Posterior vena cava (tissue), 2 donors: ENCODE data around the gene KCTD2. TPM values are rescaled to one million over a fixed set of nuclear protein-coding genes. Genes with fewer than 3 reads are reported as not detected.
A peak's percentile ranks its signal among the peaks of the same experiment; 100 is the strongest.
"Not testable (repeated sequence)": the region's sequence is repeated elsewhere in the genome, so short reads cannot be mapped to it uniquely, and the experiment has no call there.

Experiments used
- DNase-seq: peaks from one replicate; pipeline ENCODE4 v3.0.0-alpha.2; 2020; ENCODE audit warnings: low spot score
- intact Hi-C, 2 donors: fragments of 100-400 bp; cut with DNase I; formaldehyde crosslinking; loops; one replicate each; pipeline versions ENCODE4 v1.14.1 to v1.14.2; 2022 to 2023
- total RNA-seq, 2 donors: library from RNA; stranded (reverse); fragmentation: NEBNext Ultra II Directional; extraction: Animal tissue kit (Norgen Biotek cat#: 25700); gene quantifications; one replicate each; pipeline ENCODE4 v1.2.1, GENCODE V29; 2021
- donor health status: DM: yes; HTN: yes; CAD: no.
- donor health status: DM: yes; HTN: yes; CAD: no.

KCTD2 gene
- total RNA-seq, 2 donors from 2014 or later = 23.0 to 25.0 TPM

DNA sequence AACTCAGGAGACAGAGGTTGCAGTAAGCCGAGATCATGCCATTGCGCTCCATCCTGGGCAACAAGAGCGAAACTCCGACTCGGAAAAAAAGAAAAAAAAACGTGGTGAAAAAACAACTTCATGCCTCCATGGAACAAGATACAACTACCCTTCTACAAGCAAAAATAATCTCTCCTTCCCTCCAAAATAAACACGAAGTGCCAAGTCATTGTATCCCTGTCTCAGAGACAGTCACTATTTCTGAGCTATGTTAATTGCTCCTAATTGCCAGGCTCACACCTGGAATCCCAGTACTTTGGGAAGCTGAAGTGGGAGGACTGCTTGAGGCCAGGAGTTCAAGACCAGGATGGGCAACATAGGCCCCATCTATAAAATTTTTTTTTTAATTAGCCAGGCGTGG is 21.7 kb downstream of the KCTD2 start:
- intact Hi-C loops = loop anchor here in 1 of 2 donors (10.0 kb wide), 1 partner anchor 136 kb away; the partner anchor contains the start of gene NUP85
- DNase-seq = no peak

DNA sequence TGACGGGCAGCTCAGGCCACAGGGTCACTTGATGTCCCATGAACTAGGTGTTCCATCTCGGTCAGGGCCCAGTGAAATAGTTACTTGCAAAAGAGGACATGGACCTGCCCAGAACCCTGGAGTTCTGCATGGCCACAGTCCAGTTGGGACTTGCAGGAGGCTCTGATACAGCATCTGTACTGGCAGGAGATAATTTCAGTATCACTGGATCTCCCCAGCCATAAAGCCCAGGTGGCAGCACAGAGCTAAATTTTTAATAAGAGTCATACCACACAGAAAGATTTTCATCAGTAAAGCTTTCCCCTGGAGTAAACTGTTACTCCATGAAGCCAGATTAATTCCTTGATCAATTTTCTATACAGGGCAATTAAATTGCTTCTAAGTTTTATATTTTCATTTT is 22.8 kb downstream of the KCTD2 start:
- no peak for DNase-seq

DNA sequence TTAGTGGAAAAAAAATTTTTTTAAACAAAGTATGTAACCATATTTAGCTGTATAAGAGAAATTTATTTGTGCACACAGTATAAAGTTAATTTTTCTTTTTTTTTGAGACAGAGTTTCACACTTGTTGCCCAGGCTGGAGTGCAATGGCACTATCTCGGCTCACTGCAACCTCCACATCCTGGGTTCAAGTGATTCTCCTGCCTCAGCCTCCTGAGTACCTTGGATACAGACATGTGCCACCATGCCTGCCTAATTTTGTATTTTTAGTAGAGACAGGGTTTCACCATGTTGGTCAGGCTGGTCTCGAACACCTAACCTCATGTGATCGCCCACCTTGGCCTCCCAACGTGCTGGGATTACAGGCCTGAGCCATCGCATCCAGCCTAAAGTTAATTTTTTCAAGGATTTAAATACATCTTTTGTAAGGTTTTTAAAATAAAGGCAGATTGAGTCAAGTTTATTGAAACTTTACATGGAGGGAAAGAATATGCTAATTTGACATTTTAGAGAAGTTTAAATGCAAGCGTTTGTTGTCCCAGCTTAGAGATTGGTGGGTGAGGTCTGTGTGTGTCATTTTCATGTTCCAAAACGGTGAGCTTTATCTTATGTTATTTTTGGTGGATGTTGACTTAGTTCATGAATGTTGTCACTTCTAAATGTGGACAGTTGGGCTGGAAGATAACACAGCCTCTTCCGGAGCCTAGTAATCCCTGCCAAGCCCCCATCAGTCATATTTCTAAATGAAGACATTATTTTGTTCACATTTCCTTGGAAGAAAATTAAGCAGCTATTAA is 24.6 kb downstream of the KCTD2 start:
- DNase-seq, intact Hi-C loops: not testable (repeated sequence)

More for the DNA sequence above, 22.8 kb downstream of the KCTD2 start:
- intact Hi-C loops = loop anchor here in 1 of 2 donors (10.0 kb wide), 1 partner anchor 135 kb away; the partner anchor contains the start of gene NUP85

DNA sequence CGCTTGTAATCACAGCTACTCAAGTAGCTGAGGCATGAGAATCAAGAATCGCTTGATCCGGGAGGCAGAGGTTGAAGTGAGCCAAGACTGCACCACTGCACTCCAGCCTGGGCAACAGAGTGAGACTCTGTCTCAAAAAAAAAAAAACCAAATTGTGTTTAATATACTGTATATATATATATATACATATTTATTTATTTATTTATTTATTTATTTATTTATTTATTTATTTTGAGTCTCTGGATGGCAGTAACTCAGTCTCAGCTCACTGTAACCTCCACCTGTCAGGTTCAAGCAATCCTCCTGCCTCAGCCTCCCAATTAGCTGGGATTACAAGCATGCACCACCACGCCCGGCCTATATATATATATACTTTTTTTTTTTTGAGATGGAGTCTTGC is 25.9 kb downstream of the KCTD2 start:
- intact Hi-C loops, DNase-seq: not testable (repeated sequence)

DNA sequence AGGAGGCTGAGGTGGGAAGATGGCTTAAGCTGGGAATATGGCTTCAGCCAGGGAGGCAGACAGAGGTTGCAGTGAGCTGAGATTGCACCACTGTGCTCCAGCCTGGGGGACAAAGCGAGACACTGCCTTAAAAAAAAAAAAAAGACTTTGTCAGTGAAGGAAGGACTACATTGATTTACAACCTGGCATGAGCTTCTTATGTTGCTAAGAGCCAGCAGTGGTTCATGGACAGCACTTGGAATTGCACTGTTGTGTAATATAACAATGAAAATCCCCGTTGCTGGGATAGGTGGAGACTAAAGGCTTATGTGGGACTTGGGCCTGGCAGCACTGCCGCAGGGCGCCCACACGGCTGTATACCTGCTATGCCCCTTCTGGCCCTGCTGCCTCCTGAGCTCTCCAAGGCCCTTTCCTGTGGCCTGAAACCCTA is 26.6 kb downstream of the KCTD2 start:
- DNase-seq = no peak
- intact Hi-C loops = no loop called here

DNA sequence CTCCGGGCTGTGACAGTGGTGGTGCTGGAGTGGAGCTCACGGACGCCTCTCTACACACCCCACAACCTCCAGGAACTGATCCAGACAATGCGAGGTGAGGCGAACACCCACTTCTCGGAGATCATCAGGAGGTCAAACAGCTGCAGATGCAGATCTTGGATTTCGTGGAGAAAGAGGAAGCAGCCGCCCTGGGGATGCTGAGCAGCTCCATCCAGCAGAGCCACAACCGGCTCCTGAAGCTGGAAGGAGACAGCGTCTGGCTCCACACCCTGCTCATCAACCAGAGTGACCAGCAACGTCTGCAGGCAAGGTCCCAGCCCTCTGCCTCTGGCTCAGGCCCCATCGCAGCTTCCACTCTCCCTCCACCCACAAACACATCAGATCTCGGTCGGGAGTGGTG is 27.5 kb downstream of the KCTD2 start:
- no peak for DNase-seq
- intact Hi-C loops = no loop called here

DNA sequence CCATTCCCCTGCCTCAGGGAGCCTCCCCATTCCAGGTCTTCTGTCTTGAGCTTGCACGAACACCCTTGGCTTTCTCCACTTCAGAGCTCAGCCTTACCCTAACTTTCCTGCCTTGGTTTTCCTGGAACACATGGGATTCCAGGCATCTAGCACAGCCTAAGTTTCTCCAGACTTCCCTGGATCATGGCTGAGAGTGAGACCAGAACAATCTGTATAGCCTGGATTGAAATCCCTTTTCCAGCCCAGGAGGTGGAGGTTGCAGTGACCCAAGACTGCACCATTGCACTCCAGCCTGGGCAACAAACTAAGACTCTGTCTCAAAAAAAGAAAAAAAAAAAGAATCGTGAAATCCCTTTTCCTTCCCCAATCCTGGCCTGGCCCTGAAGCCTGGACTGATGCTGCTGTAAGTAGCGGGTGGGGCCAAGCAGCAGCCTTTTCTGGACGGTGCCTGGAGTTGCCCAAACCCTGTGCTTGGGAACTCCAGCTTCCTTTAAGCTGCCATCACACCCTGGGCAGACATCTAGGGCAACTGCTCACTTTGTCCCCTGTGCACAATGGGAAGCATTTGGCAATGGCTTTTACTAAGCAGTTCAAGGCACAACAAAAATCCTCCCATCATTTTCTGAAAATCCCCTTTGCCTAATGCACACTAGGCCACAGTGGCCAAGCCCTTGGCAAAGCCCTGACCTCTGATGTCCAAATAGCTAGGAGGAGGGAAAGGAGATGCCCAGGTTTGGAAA is 28.7 kb downstream of the KCTD2 start:
- DNase-seq = no peak
- intact Hi-C loops = loop anchor here in 1 of 2 donors (5.0 kb wide), 1 partner anchor 37 kb away; no protein-coding TSS in a partner anchor

DNA sequence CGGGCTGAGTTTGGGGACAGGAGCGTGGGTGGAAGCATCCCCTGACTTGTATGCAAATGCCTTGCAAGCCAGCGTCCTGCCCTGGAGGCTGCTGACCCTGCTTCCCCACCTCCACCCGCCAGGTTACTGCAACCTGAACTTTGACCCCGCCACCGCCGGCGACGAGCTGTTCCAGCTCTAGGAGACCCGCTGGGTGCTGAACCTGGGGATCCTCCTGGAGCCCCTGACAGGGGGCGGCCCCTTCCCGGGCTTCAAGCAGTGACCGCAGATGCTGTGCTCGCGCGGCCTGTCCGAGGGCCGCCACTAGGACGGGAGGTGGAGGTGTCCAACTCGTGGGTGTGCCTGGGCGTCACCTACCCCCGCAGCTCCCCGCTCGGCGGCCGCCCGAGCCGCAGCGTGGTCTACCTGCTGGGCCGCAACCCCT is 30.1 kb downstream of the KCTD2 start:
- intact Hi-C loops = loop anchor here in 1 of 2 donors (5.0 kb wide), 1 partner anchor 35 kb away; no protein-coding TSS in a partner anchor
- DNase-seq = no peak

DNA sequence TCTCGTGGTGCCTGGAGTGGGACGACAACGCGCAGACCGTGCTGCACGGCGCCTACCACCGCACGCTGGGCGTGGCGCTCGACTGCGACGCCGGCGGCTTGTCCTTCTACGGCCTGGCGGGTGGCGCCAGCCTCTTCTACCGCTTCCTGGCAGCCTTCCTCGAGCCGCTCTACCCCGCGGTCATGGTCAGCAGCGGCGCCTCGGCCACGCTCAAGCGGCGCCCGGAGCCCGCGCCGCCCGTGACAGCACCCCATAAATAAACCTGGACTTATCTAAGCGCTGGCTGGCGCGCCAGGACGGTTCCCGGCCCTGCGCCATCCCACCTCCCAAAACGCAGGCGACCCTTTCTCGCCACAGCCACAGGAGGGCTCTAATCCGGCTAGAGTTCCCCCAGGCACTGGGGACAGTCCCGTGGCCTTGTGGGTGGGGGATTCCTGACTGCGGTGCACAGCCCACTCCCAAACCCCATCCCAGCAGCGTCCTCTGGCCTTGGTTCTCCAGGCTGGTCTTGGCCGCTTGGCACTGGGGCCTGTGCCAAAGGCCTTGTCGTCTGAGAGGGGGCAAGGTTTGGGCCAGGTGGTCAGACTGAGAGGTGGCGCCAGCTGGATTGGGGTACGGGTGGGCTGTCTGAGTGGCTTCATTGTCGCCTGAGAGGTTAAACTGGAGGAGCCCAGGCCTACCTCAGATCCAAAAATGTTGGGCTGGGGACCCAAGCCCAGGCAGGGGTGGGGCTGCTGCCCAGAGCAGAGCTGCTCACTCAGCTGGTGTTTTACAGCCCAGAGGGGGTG is 30.7 kb downstream of the KCTD2 start:
- peak; percentile 91 for DNase-seq
- intact Hi-C loops = loop anchor here in 1 of 2 donors (5.0 kb wide), 1 partner anchor 35 kb away; no protein-coding TSS in a partner anchor

DNA sequence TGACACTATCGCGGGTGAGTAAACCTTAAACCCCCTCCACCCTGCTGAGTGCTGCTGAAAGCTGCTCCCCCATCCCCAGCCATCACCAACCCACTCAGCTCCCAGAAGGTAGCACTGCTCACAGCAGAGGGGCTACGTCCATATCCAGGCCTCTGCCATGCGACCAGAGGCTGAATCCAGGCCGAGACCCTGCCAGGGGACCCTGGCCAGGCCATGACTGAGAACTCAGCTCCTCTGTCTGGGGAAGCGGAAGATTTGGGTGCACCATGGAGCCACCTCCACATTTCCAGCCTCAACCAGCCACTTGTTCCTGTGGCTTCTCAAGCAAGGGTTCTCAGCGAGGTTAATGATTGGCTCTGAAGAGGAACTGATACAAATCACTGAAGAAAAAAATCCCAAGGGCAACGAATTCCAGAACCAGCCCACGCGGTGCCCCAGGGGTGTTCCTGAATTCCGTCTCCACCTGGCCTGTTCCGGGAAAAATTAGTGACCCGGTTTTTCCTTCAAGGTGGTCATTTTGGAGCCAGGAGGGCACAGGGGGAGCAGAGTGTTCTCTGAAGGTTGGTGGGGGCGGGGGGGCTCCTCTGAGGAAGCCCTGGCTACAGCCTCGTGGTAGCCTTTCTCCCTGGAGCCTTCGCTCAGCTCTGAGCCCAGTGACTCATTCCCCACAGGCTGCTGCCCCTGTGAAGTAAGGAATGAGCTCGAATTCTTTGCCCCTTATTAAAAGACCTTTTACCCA is 31.4 kb downstream of the KCTD2 start:
- no peak for DNase-seq
- intact Hi-C loops = loop anchor here in 1 of 2 donors (5.0 kb wide), 1 partner anchor 34 kb away; no protein-coding TSS in a partner anchor

DNA sequence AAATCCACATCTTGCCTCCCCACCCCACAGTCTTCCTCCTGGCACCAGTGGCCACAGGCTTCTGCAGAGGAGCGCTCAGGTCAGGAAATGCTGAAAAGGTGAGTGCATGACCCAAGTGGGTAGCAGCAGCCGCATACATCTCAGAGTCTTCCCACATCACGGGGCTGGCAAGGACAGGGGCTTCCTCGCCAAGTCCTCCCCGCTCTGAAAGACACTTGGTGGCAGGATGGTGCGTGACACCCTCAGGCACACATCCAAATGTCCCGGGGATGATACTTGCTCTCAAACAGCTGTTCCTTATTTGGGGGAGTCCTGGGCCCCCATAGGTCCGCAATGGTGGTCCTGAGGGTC is 32.0 kb downstream of the KCTD2 start:
- intact Hi-C loops = loop anchor here in 1 of 2 donors (5.0 kb wide), 1 partner anchor 33 kb away; no protein-coding TSS in a partner anchor

DNA sequence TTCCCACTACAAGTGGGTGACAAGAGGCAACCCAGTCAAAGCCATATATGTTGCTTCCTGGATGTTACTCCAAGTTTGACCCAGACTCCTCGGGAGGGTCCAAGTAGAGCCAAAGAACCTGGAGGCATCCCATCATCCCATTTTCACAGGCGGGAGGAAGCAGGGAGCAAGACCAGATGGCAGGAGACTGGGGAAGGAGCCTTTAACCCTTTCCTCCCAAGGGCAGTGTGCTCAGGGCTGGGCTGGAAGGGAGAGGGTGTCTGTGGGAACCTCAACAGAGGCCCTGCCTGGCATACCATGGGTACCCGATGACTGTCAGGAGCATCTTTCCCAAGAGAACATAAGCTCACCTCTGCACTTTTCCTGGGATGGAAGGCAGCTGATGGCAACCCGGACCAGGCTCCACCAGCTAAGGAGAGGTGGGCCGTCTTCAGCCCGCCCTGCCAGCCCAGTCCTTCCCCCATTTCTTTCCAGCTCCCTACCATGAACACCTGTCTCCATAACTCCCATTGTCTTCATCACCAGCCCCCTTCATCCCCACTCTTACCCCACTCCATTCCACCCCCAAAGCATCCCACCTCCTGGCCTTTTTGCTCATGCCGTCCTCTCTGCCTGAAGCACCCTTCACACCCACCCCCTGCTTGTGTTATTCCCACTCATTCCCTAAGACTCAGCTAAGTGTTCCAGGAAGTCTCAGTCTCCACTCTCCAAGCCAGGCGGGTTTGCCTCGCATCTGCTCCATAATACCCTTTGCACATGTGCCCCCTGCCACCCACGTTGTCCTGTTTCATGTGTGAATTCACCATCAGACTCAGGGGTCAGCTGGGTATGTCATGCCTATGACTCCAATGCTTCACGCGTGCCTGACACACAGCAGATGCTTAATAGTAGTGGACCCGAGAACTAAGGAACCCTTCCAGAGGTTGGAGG is 34.9 kb downstream of the KCTD2 start:
- intact Hi-C loops = no loop called here
- DNase-seq = no peak

More for the DNA sequence above, 32.0 kb downstream of the KCTD2 start:
- DNase-seq = no peak

DNA sequence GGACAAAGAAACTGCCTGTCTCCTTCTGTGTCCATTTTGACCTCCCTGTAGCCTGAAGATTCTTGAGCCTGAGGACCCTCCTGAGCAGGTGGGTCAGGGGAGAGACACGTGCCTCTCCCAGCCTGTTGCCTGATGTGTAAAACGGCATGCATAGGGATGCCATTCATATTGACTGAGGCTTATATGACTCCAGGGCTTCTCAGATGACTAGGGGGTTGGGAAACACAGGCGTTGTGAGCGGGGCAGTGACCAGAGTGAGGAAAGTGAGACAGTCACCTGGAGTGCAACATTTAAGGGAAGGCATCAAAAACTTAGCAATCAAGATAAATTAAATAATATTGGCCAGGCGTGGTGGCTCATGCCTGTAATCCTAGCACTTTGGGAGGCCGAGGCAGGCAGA is 35.7 kb downstream of the KCTD2 start:
- no peak for DNase-seq
- intact Hi-C loops = no loop called here

DNA sequence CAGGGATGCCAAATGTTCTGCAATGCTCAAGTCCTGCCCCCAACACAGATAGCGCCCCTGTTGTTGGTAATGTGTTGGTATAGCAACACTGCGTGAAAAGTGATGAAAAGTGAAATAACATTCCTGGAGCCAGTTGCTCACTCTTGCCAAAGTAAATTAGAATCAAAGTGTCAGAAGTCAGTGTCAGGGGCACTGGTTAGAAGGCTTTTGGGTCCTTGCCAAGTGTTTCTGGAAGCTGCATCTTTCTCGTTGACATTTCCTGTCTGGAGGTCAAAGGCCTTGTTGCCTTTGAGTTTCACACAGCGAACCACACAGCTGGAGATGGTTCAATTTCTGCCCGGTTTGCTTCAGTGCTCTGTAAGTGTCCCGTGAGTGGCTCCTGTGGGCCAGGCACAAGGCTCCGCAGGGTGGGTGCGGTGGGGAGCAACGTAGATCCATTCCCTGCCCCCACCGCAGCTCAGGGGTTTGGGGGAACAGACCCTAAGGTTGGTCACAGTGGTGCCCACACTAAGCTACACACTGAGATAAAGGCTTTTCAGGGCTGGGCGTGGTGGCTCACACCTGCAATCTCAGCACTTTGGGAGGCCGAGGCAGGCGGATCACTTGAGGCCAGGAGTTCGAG is 37.1 kb downstream of the KCTD2 start:
- no peak for DNase-seq
- intact Hi-C loops = no loop called here

DNA sequence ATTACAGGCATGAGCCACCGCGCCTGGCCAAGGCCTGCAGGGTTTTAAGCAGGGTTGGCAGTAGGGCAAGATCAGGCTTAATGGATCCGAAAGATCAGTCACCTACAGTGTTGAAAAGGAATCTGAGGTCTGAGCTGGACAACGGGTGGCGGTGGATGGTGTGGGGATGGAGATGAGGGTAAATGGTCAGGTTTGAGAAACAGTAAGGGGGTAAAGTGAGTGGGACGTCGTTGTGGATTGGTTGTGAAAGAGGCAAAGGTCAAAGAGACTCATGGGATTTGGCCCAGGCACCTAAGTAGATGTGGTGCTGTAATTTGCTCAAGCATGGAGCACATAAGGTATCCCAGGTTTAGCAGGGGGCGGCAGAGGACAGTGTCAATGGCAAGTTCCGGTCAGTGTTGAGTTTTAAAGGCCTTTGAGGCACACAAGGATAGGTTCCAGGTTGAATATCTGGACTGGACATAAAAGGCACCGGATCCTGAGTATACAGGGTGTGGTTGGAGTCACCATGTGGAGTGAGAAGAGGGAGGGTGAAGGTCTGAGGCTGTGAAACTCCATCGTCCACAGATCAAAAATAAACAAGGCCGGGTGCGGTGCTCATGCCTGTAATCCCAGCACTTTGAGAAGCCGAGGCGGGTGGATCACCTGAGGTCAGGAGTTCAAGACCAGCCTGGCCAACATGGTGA is 39.6 kb downstream of the KCTD2 start:
- intact Hi-C loops = no loop called here
- DNase-seq = no peak

DNA sequence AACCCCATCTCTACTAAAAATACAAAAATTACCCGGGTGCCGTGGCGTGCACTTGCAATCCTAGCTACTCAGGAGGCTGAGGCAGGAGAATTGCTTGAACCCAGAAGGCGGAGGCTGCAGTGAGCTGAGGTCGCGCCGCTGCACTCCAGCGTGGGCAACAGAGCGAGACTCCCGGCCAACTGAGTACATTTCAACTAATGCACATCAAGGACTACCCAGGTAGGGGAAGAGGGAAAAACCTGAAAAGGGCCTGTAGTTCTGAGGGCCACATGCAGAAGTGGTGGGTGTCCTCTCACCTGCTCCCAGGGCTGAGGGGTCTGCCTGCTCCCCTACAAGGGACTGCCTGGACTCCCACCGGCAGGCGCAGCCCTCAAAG is 40.1 kb downstream of the KCTD2 start:
- DNase-seq = no peak
- intact Hi-C loops = no loop called here
